ENCODE measurements around the gene TENM4. TPM values are rescaled to one million over a fixed set of nuclear protein-coding genes. Genes with fewer than 3 reads are reported as not detected.
"Not testable (repeated sequence)": the region's sequence is repeated elsewhere in the genome, so short reads cannot be mapped to it uniquely, and the experiment has no call there.

The TENM4 gene
- total RNA-seq, 4 donors from 2014 or later: 2.3 to 18.9 (median 4.5) TPM

GRCh38 chr11:78643676-78644056 is 797.2 kb downstream of the TENM4 start:
- ATAC-seq (ENCODE audit: low FRiP score) (no peak), DNase-seq (ENCODE audit: low spot score) (no peak)
- no peak for TF ChIP-seq CTCF (IDR thresholded peaks at IDR 0.05)

- no peak for DNase-seq (ENCODE audit: low spot score)
- no peak for TF ChIP-seq CTCF (IDR thresholded peaks at IDR 0.05)
- ATAC-seq (ENCODE audit: low FRiP score): no peak
Measured at GRCh38 chr11:78642979-78643675, 797.7 kb downstream of the TENM4 start.

GRCh38 chr11:78641541-78641940 is 799.3 kb downstream of the TENM4 start:
- DNase-seq (ENCODE audit: low spot score) (no peak), ATAC-seq (ENCODE audit: low FRiP score) (no peak)
- TF ChIP-seq CTCF (IDR thresholded peaks at IDR 0.05): no peak

- no peak for DNase-seq (ENCODE audit: low spot score)
- no peak for TF ChIP-seq CTCF (IDR thresholded peaks at IDR 0.05)
- ATAC-seq (ENCODE audit: low FRiP score): no peak
Measured at GRCh38 chr11:78638704-78639380, 802.0 kb downstream of the TENM4 start.

- not testable (repeated sequence) for DNase-seq (ENCODE audit: low spot score)
Measured at GRCh38 chr11:78637527-78637926, 803.3 kb downstream of the TENM4 start.

GRCh38 chr11:78635814-78636506 is 804.9 kb downstream of the TENM4 start:
- DNase-seq (ENCODE audit: low spot score) (no peak), ATAC-seq (ENCODE audit: low FRiP score) (no peak)
- no peak for TF ChIP-seq CTCF (IDR thresholded peaks at IDR 0.05)

More at GRCh38 chr11:78637527-78637926, 803.3 kb downstream of the TENM4 start:
- not testable (repeated sequence) for ATAC-seq (ENCODE audit: low FRiP score)

GRCh38 chr11:78633516-78634310 is 807.1 kb downstream of the TENM4 start:
- TF ChIP-seq CTCF (IDR thresholded peaks at IDR 0.05): no peak
- no peak for ATAC-seq (ENCODE audit: low FRiP score)
- no peak for DNase-seq (ENCODE audit: low spot score)

Data from omental fat pad (tissue), 4 donors.